Fibroblast of the conjunctiva (primary cell): Measurements from ENCODE around the gene PTPN11.
"Not testable (repeated sequence)": the region's sequence is repeated elsewhere in the genome, so short reads cannot be mapped to it uniquely, and the experiment has no call there.

Experiments used
- DNase-seq: peaks from one replicate; pipeline ENCODE4 v3.0.0-alpha.2; 2010; ENCODE audit warnings: low read depth

PTPN11 gene

DNA sequence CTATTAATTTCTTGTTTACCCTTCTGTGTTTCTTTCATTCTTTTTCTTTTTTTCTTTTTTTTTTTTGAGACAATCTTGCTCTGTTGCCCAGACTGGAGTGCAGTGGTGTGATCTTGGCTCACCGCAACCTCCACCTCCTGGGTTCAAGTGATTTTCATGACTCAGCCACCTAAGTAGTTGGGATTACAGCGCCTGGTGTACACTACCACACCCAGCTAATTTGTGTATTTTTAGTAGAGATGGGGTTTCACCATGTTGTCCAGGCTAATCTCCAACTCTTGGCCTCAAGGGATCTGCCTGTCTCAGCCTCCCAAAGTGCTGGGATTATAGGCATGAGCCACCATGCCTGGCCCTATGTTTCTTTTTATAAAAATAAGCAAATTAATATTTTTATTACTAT is 29.4 kb downstream of the PTPN11 start:
- peak; percentile 14 for DNase-seq

DNA sequence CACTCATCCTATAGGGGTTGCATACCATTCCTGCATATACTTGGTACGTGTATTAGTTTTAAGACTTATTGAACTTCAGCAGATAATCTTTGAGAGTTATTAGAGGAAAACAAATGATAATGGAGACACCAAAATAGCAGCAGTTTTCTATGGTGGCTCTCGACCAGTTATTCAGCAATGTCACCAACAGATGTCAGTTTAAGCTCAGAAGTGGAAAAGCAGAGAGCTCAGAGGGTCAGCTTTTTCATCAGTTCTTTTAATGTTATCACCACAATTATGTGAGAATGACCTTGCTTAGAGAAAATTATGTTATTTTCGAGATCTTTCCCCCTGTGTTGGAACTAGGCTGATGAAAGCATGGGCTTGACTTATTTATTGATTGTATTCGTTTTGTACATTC is 32.0 kb downstream of the PTPN11 start:
- no peak for DNase-seq

DNA sequence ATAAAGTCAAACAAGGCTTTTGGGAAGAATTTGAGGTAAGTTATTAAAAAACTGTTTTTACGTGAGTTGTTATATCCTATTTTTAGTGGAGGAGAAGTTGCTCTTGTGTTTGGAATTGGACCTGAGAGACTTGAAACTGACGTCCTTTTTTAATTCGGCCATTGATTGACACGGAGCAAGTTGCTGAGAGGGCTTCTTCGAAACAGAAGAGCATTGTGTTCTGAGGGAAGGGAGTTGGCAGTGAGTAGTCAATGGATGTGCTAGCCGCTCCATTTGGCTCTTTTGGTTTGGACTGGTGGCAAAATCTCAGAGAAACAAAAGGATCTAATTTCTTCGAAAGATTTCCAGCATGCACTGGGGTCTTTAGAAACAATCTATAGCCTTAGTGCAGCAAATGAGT is 37.3 kb downstream of the PTPN11 start:
- no peak for DNase-seq

DNA sequence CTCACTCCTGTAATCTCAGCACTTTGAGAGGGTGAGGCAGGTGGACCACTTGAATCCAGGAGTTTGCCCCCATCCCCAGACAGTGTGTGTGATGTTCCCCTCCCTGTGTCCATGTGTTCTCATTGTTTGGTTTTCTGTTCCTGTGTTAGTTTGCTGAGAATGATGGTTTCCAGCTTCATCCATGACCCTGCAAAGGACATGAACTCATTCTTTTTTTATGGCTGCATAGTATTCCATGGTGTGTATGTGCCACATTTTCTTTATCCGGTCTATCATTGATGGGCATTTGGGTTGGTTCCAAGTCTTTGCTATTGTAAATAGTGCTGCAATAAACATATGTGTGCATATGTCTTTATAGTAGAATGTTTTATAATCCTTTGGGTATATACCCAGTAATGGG is 38.4 kb downstream of the PTPN11 start:
- not testable (repeated sequence) for DNase-seq

DNA sequence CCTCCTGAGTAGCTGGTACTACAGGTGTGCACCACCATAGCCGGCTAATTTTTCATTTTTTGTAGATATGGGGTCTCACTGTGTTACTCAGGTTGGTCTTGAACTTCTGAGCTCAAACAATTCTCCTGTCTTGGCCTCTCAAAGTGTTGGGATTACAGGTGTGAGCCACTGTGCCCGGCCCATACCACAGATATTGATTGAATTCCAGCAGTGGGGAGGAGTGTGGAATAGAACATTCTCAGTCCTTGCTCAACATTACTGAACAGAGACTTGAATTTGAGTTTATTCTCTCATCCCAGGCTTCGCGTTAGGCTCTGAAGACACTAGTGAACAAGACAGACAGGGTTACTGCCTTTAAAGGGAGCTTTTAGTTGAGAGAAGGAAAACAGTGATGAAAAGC is 39.6 kb downstream of the PTPN11 start:
- no peak for DNase-seq

DNA sequence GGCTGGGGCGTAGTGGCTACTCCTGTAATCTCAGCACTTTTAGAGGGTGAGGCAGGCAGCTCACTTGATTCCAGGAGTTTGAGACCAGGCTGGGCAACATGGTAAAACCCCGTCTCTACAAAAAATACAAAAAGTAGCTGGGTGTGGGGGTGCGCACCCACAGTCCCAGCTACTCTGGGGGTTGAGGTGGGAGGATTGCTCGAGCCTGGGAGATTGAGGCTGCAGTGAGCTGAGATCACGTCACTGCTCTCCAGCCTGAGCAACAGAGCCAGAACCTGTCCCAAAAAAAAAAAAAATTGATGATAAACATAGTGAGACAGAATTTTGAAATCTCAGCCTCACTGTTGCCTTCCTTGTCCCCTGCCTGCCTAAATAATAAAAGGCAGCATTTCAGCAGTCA is 40.0 kb downstream of the PTPN11 start:
- no peak for DNase-seq

DNA sequence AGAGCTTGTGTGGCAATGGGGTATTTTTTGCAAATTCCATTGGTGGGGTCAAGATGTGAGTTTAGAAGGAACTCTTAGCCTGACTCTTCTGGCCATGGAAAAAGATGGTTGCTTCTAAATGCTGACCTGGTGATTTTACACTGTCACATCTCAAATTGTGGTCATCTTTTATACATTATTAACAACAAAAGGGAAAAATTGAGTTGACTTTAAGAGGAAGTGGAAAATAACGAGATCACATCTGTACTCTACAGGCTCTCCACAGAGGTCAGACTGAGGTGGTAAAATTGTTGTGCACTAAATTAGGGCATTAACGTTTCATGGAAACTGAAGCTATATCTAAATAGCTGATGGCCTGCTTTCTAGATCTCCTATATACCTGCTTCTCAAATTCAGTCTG is 44.7 kb downstream of the PTPN11 start:
- no peak for DNase-seq

DNA sequence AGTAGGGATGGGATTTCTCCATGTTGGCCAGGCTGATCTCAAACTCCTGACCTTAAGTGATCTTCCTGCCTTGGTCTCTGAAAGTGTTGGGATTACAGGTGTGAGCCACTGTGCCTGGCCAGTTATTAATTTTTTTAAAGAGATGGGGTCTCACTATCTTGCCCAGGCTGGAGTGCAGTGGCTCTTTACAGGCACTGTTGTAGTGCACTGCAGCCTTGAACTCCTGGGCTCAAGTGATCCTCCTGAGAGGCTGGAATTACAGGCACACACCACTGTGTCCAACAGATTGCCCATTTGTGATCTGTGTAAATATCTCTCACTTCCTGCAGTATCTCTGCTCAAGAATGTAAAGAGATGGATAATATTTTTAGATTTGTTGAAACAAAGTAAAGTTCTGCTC is 45.9 kb downstream of the PTPN11 start:
- DNase-seq: no peak

DNA sequence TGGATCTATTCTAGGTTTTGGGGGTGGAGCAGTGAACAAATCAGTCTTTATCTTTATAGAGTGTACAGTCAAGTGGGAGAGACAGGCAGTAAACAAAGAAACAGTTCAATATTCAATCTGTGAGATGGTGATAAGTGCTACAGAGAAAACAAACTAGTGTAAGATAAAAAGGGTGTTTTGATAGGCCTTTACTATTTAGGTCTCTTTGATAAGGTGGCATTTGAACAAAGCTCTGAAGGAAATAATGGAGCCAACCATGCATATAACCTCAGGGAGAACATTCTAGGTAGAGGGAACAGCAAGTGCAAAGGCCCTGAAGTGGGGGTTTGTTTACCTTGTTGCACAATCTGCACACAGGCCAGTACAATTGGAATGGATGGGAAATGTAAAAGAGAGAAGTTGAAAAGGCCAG is 47.3 kb downstream of the PTPN11 start:
- DNase-seq: no peak

DNA sequence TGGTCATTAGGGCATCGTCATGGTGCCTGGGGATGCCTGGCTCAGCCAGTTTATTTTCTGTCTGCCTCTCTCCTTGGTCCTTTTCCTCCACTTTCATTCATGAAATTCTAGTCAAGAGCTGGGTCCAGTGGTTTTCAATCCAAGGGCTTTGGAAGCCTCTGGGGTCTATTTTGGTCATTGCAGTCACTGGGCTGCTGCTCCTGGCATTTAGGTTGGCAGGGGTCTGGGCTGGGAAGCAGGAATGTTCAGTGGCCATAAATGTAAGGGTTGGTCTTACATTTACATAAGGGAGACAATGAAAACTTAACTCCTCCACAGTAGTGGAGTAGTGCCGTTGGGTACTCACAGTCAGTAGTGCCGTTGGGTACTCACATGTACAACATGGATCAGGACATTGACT is 48.1 kb downstream of the PTPN11 start:
- no peak for DNase-seq

DNA sequence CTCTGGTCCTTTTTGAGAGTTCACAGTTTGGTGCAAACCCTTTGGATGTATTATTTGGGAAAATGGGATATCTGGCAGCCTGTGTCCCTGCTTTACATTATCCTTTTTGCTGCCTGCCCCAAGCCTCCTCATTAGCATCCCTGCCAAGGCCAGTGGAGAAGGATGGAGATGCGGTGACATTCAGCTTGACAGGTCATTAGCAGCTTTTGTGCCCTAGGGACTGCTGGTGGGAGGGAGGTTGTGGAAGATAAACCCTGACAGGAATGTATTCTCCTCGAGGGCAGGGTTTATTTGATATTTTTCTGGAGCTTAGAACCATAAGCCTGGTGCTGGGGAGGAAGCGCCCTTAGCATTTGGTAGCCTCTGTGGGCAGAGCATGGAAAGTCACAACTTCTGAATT is 49.3 kb downstream of the PTPN11 start:
- no peak for DNase-seq

DNA sequence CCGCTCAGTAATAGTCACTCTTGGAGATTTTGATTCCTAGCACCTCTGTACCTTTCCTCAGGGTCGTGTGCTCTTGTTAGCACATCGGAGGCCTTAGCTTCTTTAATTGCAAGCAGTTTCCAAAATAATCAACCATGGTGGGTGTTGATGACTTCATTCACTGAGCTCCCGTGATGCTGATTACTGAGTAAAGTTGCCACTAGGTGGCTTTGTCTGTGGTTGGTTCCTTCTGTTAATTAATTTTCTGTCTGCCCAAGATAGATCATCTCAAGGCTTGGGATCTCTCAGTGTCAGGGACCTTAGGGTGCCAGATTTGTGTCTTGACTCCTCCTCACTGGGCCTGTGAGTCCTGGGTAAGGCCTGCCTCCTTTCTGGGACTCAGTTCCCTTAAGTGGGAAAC is 54.3 kb downstream of the PTPN11 start:
- DNase-seq: no peak

DNA sequence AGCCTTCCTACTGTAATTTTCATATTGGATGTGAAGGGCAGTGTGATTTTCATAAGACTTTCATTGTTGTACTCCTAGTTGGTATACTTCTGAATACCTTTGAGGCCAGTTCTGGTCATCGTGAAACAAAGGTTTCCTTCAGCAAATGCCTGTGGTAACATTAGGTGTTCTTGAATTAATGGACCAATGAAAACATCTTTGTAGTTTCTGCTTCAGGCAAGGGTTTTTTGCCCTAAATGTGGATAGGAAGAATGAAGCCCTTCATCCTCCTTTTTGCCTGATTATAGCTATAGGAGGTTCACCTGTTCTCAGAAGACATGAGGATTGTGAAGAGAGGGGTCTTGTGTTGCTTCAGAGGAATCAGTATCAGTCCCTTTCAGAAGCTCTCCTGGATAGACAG is 60.7 kb downstream of the PTPN11 start:
- DNase-seq: no peak

DNA sequence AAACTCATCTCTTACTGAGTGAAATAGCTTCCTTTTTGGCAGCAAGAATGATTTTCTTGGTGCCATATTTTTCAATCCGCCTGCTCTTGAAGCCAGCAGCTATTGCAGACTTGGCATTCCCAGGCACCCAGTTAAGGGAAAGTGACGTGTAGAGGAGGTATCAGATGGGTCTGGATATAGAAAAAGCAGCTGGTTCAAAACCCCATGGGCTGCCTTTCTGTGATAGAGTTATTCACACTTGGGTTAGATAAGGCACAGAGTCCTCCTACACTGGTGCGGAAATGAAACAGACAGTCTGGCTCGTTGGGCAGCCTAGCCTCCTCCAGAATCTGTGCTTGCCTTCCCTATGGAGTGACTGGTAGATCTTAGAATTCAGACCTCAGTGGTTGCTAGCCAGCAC is 62.2 kb downstream of the PTPN11 start:
- DNase-seq: no peak

DNA sequence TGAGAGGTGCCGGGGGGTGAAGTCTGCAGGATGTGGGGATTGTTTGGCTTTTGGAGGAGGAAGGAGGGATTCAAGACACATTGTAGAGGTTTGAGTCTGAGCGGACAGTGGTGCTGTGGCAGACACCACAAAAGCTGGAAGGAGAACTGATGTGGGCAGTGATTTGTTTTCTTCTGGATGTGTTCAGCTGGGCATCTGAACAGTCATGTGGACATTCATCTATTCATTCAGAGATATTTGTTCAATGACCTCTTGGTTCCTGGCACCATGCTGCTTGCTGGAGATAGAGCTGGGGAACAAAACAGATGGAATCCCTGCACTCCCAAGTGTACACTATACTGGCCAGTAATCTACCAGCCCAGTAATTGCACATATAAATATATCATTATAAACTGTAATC is 64.0 kb downstream of the PTPN11 start:
- DNase-seq: no peak

DNA sequence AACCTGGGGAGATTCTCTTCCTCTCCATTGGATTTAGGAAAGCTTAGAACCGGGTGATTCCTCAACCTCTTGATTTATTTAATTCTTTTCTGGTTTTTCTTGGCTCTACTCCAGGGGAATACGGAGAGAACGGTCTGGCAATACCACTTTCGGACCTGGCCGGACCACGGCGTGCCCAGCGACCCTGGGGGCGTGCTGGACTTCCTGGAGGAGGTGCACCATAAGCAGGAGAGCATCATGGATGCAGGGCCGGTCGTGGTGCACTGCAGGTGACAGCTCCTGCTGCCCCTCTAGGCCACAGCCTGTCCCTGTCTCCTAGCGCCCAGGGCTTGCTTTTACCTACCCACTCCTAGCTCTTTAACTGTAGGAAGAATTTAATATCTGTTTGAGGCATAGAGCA is 67.6 kb downstream of the PTPN11 start:
- DNase-seq: no peak

DNA sequence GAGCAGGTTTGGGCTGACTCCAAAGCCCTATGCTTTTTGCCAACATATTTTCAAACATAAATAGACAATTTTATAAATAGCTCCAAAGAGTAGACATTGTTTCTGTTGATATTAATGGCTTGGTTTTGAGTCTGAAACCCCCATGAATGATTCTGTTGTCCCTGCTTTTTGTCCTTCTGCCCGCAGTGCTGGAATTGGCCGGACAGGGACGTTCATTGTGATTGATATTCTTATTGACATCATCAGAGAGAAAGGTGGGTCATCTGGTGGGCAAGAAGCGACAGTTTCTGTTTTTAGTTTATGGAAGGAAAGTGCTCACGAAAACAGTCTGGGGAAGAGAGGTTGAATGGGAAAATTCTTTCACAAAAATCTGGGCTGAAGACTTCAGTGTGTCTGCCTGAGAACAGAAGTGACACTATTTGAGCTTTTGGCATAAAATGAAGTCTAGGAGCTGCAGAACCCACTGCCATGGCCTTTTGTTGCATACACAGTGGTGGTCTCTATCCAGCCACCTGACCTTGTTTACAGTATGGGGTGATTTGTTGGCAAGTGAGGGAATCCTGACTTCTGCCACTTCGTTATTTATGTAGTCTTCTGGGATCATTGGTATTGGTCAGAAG is 69.6 kb downstream of the PTPN11 start:
- DNase-seq: no peak

DNA sequence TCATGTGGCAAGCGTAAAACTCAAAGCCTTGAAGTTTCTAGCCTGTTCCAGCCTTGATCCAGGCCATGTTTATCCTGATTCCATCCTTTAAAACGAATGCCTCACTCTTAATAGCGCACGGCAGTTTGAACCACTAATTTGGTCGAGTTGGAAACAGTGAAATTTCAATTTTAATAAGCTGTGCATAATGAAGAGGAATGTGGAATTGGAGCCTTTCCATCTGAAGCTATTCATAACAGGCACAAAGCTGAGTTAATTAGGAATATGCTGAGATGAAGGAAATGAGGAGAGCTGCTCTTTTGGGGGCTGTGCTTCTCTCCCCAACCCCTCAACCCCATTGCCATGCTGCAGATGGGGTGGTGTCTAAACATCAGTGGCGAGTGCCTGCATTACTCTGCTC is 70.7 kb downstream of the PTPN11 start:
- DNase-seq: no peak

DNA sequence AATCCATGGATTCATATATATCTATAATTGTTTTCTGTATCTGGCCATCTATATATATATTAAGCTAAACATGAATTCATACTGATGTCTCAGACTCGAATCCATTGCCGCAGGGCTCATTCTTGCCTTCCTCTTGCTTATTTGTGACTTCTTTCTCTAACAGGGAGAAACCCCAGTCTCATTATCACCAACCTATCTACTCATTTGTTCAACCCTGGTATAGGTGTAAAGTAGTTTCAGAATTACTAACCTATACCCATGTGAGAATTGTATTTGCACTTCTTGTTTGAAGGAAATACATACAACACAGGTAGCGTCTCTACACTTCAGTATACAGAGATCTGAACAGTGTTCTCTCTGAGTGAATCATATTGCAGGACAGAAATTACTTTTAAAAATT is 77.7 kb downstream of the PTPN11 start:
- DNase-seq: no peak

DNA sequence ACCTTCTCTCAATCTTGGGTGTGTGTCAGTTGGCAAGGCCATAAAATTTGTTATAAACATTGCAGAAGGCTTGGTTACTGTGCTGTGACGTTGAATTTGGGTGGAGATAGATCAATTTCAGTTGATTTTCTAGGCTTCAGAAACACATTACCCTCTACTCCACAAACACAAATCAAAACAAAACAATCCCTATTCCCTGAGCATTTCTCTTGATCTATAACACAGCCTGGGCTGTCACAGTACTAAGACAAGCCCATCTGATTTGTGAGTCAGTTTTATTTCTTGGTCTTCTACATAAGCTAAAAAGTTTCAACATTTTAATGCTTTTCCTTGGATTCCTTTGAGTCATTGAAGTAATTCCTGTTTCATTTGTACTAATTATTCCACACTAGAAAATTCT is 79.8 kb downstream of the PTPN11 start:
- DNase-seq: no peak

DNA sequence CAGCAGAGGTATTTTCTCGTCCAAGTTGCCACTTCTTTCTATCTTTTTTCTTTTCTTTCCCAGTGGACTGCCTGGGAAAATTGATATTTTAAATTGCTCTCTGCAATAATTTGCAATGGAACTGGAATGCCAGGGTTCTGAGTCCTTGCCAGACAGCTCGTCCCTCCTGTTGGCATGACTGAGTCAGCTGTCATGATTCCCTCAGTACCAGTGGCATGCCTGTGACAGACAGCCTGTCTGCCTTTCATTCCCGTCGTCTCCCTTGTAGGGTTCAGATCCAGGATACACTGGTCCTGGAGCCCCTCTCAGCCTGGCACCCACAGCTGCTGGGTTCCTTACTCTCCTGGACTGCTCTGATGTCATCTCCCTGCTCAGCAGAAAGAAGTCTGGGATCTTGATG is 84.8 kb downstream of the PTPN11 start:
- no peak for DNase-seq

DNA sequence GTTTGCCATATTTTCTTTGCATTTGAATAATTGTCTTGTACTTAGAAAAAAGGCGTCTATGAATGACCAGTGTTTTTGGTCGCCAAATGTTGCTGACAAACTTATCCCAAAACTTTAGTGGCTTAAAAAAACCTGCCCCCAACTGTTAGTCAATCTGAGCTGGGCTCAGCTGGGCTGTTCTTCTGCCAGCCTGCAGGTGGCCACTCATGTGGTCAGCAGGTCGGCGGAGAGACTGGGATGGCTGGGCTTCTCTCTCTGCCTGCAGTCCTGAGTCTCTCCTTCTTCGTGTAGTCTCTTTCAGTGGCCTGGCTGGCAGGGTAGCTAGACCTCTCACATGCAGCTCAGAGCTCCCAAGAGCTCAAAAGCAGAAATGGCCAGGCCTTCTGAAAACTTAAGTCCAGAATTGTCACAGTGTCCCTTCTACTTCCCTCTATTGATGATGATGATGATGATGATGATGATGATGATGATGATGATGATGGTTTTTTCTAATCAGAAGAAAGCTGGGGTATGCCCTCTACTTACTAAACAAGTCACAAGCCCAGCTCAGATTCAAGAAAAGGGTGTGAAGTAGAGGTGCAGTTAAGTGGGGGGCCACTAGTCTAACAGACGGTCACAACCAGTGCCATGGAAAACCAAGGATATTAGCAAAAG is 87.9 kb downstream of the PTPN11 start:
- no peak for DNase-seq

DNA sequence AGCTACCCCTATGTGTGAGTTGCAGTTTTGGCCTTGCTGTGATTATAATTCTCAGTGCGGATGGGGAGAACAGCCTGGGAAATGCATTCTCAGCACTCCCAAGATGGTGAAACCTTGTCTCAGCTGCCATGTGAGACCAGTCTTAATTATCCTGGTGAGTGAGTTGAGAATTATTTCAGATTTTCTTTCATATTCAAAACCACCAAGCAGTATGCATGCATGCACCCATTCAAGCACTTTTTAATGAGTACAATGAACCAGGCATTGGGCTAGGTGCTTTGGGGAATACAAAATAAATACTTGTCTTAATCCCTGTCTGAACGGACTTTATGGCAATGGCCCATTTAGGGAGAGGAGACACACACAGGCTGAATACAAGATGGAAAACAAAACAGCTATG is 94.7 kb downstream of the PTPN11 start:
- no peak for DNase-seq

DNA sequence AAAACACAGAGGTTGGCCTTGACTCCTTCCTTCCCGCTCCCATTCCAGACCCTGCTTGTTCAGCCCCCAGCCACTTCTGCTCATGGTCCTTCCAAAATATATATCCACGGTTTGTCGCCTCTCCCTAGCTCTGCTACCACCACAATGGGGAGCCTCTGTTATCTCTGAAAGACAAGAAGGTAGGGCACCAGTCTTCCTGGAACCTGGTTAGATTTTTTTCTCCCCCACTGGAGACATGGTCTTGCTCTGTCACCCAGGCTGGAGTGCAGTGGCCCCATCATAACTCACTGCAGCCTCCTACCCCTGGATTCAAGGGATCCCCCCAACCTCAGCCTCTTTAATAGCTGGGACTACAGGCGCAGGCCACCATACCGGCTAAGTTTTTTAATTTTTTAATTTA is 95.7 kb downstream of the PTPN11 start:
- no peak for DNase-seq
